Astrocyte (in vitro differentiated cells and primary cell): Measurements from ENCODE around the gene IDI2.

Source experiments
- EZH2 ChIP-seq: IDR thresholded peaks from 2 replicates; pipeline ENCODE4 v1.6.1; 2012; ENCODE audit warnings: mild to moderate bottlenecking, low read length, inconsistent platforms; ENCODE audit not compliant: insufficient read depth
- TF ChIP-seq, protein P1 (sequence below): IDR thresholded peaks from 2 replicates; pipeline ENCODE4 v1.5.1; 2011; ENCODE audit warnings: low read depth, mild to moderate bottlenecking, inconsistent platforms, low read length, moderate library complexity; ENCODE audit not compliant: insufficient read depth

DNA sequence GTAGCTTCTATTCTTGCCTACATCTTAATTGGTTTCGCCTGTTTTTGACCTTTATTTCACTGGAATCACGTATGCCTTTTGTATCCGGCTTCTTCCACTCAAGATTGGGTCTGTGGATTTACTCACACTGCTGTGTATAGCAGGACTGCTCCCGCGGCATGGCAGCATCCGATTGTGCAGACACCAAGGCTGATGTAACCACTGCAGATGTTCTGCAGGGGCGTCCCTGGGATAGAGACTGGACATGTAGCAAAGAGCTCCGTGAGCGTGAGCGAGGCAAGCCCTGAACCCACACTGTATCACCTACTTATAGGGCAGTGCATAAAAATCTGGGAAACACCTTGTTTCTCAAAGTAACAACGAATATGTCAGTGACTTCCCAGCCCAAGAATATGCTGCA is 11.4 kb upstream of the IDI2 start:
- TF ChIP-seq EZH2: no peak
- TF ChIP-seq, protein P1, sequence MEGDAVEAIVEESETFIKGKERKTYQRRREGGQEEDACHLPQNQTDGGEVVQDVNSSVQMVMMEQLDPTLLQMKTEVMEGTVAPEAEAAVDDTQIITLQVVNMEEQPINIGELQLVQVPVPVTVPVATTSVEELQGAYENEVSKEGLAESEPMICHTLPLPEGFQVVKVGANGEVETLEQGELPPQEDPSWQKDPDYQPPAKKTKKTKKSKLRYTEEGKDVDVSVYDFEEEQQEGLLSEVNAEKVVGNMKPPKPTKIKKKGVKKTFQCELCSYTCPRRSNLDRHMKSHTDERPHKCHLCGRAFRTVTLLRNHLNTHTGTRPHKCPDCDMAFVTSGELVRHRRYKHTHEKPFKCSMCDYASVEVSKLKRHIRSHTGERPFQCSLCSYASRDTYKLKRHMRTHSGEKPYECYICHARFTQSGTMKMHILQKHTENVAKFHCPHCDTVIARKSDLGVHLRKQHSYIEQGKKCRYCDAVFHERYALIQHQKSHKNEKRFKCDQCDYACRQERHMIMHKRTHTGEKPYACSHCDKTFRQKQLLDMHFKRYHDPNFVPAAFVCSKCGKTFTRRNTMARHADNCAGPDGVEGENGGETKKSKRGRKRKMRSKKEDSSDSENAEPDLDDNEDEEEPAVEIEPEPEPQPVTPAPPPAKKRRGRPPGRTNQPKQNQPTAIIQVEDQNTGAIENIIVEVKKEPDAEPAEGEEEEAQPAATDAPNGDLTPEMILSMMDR: no peak
